NCI-H2107 treated with DMSO at 0.1 percent for 48 hours (cell line): ENCODE results near the gene SLC10A7.

Experiments
- DNase-seq: peaks from one replicate; lab custom pipeline; 2025; ENCODE audit not compliant: unreplicated experiment; lab: John Stamatoyannopoulos, UW

SLC10A7 gene

DNA sequence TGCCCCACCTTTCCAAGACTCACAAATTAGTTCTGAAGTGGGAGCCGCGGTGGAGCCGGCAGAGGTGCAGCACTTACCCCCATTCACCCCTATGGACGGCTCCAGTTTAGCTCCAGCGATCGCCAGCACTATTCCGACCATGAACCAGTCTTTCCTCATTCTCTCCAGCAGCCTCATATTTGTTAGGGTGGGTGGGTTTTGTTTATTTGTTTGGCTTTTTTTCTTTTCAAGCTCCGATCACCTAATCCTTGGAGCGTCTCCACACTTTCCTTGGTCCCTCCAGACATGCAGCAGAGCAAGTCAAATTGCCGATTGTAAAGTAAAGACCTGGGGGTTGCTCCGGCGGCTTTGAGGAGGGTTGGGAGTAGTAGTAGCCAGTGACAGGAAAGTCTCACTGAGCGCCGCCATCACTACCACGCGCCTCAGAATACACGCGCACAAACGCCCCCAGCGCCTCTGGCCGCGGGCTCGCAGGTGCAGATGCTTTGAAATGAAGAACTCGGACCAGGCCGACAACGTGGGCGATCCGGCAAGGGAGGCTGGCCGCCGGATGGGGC, at the start of gene SLC10A7:
Gene SLC10A7 (minus strand): TSS at position 400 of the 557 bp plus-strand sequence. CDS start 223 bp downstream, at position 177.
- peak; percentile 40 for DNase-seq

DNA sequence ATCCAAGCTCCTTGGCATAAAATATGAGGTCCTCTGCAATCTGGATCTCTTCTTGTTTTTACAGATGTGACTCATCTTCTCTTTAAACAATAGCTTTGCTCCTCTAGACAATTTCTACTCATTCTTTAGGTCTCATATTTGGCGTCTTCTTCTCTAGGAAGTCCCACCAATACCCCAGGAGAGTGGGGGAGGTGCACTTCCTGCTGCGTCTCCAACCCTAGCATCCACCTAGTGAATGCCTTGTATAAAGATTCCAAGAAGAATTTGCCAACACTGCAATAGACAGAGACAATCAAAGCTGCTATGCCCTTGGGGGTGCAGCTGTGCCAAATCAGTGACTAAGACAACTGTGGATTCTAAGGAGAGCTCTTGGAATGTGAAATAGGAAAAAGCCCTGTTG, 45.7 kb upstream of the SLC10A7 start:
- no peak for DNase-seq

- DNase-seq = no peak
Measured at GRCh38 chr4:146564492-146564891, 42.8 kb upstream of the SLC10A7 start.

DNA sequence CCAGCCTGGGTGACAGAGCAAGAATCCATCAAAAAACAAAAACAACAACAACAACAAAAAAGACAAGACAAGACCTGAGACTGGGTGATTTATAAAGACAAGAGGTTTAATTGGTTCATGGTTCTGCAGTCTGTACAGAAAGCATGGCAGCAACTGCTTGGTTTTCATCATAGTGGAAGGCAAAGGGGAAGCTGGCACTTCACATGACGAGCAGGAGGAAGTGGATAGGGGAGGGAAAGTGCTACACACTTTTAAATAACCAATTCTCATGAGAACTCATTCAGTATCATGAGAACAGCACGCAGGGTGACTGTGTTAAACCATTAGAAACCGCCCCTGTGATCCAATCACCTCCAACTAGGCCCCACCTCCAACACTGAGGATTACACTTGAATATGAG, 28.4 kb upstream of the SLC10A7 start:
- no peak for DNase-seq

GRCh38 chr4:146548443-146548842, 26.7 kb upstream of the SLC10A7 start:
- DNase-seq = no peak

DNA sequence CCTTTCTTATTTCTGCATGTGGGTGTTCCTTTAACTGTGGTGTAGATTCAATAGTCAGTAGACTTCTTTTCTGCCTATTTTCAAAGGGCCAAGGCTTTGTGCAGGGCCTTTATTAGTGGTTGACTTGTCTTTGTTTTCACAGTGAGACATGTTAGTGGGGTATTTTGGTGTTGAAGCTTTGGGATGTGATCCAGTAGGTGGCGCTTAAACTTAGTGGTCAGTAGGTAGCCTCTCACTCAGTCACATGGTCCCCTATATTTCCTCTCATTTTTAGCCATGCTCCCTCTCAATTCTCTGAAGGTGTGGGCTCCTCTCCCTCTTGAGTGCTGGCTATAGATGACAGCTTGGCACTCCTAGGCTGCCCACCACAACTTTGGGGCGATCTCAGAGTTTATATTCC, 23.4 kb upstream of the SLC10A7 start:
- no peak for DNase-seq

DNA sequence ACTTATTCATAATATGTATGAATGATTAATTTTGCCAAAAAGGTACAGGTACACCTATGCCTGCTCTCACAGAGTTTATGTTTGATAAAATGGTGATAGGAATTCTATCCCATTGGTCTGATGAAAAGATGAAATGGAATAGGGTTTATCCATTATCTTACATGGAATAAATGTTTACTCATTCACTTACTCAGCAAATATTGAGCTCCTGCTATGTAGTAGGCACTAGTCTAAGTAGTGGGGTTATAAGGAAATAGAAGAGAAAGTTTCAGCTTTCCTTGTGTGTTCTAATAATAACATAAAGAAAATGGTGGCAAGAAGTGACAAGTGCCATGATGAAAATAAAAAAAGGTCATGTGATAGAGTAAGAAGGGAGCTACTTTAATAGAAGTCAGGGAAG, 12.4 kb upstream of the SLC10A7 start:
- no peak for DNase-seq

DNA sequence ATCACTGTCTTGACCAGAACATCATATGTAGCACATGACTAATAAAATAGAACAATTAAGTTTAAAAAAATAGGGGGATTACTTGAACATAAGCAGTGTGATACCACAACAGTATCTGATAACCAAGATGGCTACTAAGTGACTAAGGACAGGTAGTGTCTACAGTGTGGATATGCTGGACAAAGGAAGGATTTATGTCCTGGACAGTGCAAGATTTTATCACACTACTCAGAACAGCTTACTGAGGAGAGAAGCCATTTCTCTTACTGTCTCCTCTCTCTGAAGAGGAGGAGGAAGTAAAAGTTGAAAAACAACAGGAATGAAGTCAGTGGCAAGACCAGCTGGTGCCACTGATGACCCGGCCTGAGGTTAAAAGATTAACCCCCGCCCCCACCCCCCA, 4.0 kb upstream of the SLC10A7 start:
- no peak for DNase-seq

DNA sequence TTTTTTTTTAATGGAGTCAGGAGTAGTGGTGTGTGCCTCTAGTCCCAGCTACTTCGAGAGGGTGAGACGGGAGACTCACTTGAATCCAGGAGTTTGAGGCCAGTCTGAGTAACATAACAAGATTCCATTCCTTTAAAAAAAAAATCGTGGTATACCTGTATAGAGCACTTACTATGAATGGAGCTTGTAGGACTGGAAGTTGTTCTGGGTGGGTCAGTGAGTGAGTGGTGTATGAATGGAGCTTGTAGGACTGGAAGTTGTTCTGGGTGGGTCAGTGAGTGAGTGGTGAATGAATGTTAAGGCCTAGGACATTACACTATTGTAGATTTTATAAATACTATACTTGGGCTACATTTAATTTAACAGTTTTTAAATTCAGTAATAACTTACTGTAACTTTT, 2.9 kb upstream of the SLC10A7 start:
- no peak for DNase-seq

GRCh38 chr4:146522869-146523205, 1.1 kb upstream of the SLC10A7 start:
- DNase-seq = no peak

GRCh38 chr4:146522098-146522868, 543 bp upstream of the SLC10A7 start:
- peak; percentile 24 for DNase-seq

GRCh38 chr4:146520896-146521540, 722 bp downstream of the SLC10A7 start:
- DNase-seq = peak; percentile 33

GRCh38 chr4:146514651-146515357, 6.9 kb downstream of the SLC10A7 start:
- DNase-seq = no peak

GRCh38 chr4:146513548-146513947, 8.2 kb downstream of the SLC10A7 start:
- DNase-seq = no peak

GRCh38 chr4:146511381-146511780, 10.4 kb downstream of the SLC10A7 start:
- DNase-seq = no peak

DNA sequence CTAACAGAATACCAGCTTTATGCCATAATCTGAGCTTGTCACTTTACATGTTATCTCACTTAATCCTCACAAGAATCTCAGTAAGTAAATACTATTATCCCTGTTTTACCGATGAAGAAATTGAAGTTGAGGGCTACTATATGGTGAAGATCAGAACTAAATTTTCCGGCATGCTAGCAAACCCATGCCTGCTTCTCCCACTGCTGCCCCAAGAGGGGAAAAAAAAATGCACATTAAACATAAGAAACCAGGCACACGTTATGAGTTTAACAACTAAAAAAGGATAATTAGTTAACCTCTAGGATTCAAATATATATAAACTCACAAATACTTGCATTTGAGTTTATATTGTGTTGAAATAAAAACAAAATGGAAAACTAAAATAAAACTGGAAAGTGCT, 10.8 kb downstream of the SLC10A7 start:
- no peak for DNase-seq

DNA sequence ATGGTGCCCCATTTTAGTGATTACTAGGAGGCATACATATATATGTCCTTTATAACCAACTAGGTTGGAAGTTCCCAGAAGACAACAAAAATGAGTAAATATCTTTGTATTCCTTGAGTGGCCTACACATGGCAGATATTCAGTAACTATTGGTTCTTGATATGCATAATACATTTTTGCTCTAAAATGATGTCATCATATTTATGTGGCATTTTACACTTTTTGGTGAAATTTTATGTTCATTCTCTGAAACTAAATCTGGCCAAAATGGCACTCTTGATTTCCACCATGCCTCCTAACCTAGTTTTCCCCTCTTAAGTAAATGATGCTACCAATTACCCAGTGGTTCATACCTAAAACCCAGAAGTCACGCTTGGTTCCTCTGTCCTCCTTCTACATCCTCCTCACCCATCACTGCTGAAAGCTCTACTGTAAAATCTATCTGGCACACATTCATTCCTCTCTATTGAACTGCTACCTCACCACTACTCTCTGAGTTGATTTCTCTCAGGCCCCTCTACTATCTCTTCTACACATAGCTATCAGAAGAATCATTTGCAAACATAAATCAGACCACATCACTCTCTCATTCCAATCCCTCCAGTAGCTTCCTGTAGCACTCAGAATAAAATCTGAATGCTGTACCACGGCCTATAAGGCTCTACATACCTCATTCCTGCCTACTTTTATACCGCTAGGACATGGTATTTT, 13.4 kb downstream of the SLC10A7 start:
- no peak for DNase-seq

DNA sequence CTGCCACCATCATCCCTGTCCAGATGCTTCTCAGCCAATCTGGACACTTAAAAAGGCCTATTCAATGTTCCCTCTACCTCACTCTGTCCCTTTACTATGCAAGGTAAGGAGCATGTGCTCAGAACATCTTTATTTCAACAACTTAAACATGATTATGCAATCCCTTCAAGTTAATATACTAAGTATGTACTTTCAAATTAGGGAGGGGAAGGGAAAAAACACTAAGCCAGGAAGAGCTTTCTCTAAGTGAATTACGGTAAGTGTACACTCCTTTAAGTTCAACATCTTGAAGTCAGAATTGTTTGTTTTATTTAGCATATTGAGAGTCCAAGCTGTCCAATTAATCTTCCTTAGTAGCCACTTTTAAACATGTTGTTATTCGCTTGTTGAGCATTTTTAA, 14.1 kb downstream of the SLC10A7 start:
- DNase-seq = no peak

- no peak for DNase-seq
Measured at GRCh38 chr4:146506272-146506671, 15.5 kb downstream of the SLC10A7 start.

DNA sequence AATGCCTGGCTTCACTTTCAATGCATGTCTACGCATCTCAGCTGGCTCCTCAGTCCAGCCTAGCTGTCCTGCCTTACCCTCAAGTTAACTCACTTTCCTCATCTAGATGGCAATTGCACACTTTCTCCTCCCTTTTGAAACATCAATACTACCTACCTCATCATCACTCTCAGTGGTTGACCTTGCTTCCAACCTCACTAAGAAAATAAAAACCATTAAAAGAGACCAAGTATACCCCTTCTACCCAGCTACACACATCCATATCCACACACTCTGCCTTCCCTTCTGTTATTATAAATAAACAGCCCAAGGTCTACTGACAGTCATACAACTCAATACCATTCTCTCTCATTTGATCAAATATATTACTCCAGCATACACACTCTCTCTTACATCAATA, 21.5 kb downstream of the SLC10A7 start:
- no peak for DNase-seq

DNA sequence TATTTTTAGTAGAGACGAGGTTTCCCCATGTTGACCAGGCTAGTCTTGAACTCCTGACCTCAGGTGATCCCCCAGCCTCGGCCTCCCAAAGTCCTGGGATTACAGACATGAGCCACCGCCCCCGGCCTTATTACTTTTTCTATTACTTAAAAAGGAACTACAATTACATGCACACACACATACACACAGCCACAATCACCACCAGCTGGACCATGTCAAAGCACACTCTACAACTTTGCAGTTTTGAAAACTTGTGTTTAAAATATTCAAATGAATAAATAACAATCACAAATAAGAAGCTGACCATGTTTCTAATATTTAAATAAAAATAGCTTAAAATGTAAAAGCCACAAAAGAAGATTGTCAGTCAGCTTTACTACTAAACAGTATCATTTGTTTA, 23.4 kb downstream of the SLC10A7 start:
- no peak for DNase-seq
